ENCODE measurements around the gene DHRS3.
A peak's percentile ranks its signal among the peaks of the same experiment; 100 is the strongest.

The DHRS3 gene

GRCh38 chr1:12614402-12615158, 3.4 kb downstream of the DHRS3 start:
- no peak for DNase-seq (ENCODE audit: low read depth)
- Histone ChIP-seq H3K4me1 (ENCODE audit: control insufficient read depth, insufficient read depth, low read length) (peaks cover 38% of the 10 kb centered on the region), H3K9me3 (ENCODE audit: control insufficient read depth, low read length) (no peaks in the 10 kb centered on the region), H3K36me3 (ENCODE audit: control insufficient read depth, insufficient read depth, low read length, severe bottlenecking) (peaks cover 29% of the 10 kb centered on the region), H3K4me3 (ENCODE audit: low read length) (peak overlapping the region; percentile 93), H3K27me3 (replicated peaks; ENCODE audit: control insufficient read depth, insufficient read depth, low read length) (no peaks in the 10 kb centered on the region), H3K9ac (ENCODE audit: low read length) (peak overlapping the region; percentile 97)

GRCh38 chr1:12613180-12613579, 4.8 kb downstream of the DHRS3 start:
- no peak for DNase-seq (ENCODE audit: low read depth)
- no peaks in the 10 kb centered on the region for H3K9me3 ChIP-seq (ENCODE audit: control insufficient read depth, low read length)
- peaks cover 29% of the 10 kb centered on the region for H3K36me3 ChIP-seq (ENCODE audit: control insufficient read depth, insufficient read depth, low read length, severe bottlenecking)
- no peak overlapping the region for H3K9ac ChIP-seq (ENCODE audit: low read length)
- no peak overlapping the region for H3K4me3 ChIP-seq (ENCODE audit: low read length)
- peaks cover 27% of the 10 kb centered on the region for H3K4me1 ChIP-seq (ENCODE audit: control insufficient read depth, insufficient read depth, low read length)
- H3K27me3 ChIP-seq (replicated peaks; ENCODE audit: control insufficient read depth, insufficient read depth, low read length) = no peaks in the 10 kb centered on the region

- DNase-seq (ENCODE audit: low read depth) = no peak
- no peak overlapping the region for H3K4me3 ChIP-seq (ENCODE audit: low read length)
- no peak overlapping the region for H3K9ac ChIP-seq (ENCODE audit: low read length)
- H3K36me3 ChIP-seq (ENCODE audit: control insufficient read depth, insufficient read depth, low read length, severe bottlenecking) = peaks cover 34% of the 10 kb centered on the region
- H3K9me3 ChIP-seq (ENCODE audit: control insufficient read depth, low read length) = no peaks in the 10 kb centered on the region
- H3K4me1 ChIP-seq (ENCODE audit: control insufficient read depth, insufficient read depth, low read length) = peaks cover 27% of the 10 kb centered on the region
- H3K27me3 ChIP-seq (replicated peaks; ENCODE audit: control insufficient read depth, insufficient read depth, low read length) = no peaks in the 10 kb centered on the region
These were observed 7.1 kb downstream of the DHRS3 start for GRCh38 chr1:12610941-12611340.

GRCh38 chr1:12610305-12610935, 7.6 kb downstream of the DHRS3 start:
- no peak overlapping the region for H3K4me3 ChIP-seq (ENCODE audit: low read length)

GRCh38 chr1:12609469-12610003, 8.5 kb downstream of the DHRS3 start:
- Histone ChIP-seq H3K9ac (ENCODE audit: low read length) (no peak overlapping the region), H3K4me3 (ENCODE audit: low read length) (no peak overlapping the region), H3K9me3 (ENCODE audit: control insufficient read depth, low read length) (no peaks in the 10 kb centered on the region), H3K27me3 (replicated peaks; ENCODE audit: control insufficient read depth, insufficient read depth, low read length) (no peaks in the 10 kb centered on the region), H3K36me3 (ENCODE audit: control insufficient read depth, insufficient read depth, low read length, severe bottlenecking) (peaks cover 41% of the 10 kb centered on the region), H3K4me1 (ENCODE audit: control insufficient read depth, insufficient read depth, low read length) (peaks cover 16% of the 10 kb centered on the region)
- DNase-seq (ENCODE audit: low read depth) = no peak

More at GRCh38 chr1:12610305-12610935, 7.6 kb downstream of the DHRS3 start:
- Histone ChIP-seq H3K9ac (ENCODE audit: low read length) (no peak overlapping the region), H3K36me3 (ENCODE audit: control insufficient read depth, insufficient read depth, low read length, severe bottlenecking) (peaks cover 36% of the 10 kb centered on the region), H3K4me1 (ENCODE audit: control insufficient read depth, insufficient read depth, low read length) (peaks cover 24% of the 10 kb centered on the region), H3K9me3 (ENCODE audit: control insufficient read depth, low read length) (no peaks in the 10 kb centered on the region), H3K27me3 (replicated peaks; ENCODE audit: control insufficient read depth, insufficient read depth, low read length) (no peaks in the 10 kb centered on the region)
- DNase-seq (ENCODE audit: low read depth) = peak; percentile 59

GRCh38 chr1:12608311-12608957, 9.6 kb downstream of the DHRS3 start:
- peaks cover 22% of the 10 kb centered on the region for H3K4me1 ChIP-seq (ENCODE audit: control insufficient read depth, insufficient read depth, low read length)
- no peak overlapping the region for H3K9ac ChIP-seq (ENCODE audit: low read length)
- no peak overlapping the region for H3K4me3 ChIP-seq (ENCODE audit: low read length)
- peaks cover 49% of the 10 kb centered on the region for H3K36me3 ChIP-seq (ENCODE audit: control insufficient read depth, insufficient read depth, low read length, severe bottlenecking)
- no peaks in the 10 kb centered on the region for H3K9me3 ChIP-seq (ENCODE audit: control insufficient read depth, low read length)
- no peak for DNase-seq (ENCODE audit: low read depth)
- no peaks in the 10 kb centered on the region for H3K27me3 ChIP-seq (replicated peaks; ENCODE audit: control insufficient read depth, insufficient read depth, low read length)

GRCh38 chr1:12607263-12607662, 10.7 kb downstream of the DHRS3 start:
- no peaks in the 10 kb centered on the region for H3K9me3 ChIP-seq (ENCODE audit: control insufficient read depth, low read length)
- no peaks in the 10 kb centered on the region for H3K27me3 ChIP-seq (replicated peaks; ENCODE audit: control insufficient read depth, insufficient read depth, low read length)
- no peak for DNase-seq (ENCODE audit: low read depth)
- no peak overlapping the region for H3K9ac ChIP-seq (ENCODE audit: low read length)
- H3K4me3 ChIP-seq (ENCODE audit: low read length) = no peak overlapping the region
- H3K36me3 ChIP-seq (ENCODE audit: control insufficient read depth, insufficient read depth, low read length, severe bottlenecking) = peaks cover 45% of the 10 kb centered on the region
- peaks cover 31% of the 10 kb centered on the region for H3K4me1 ChIP-seq (ENCODE audit: control insufficient read depth, insufficient read depth, low read length)

GRCh38 chr1:12604986-12605385, 13.0 kb downstream of the DHRS3 start:
- H3K4me1 ChIP-seq (ENCODE audit: control insufficient read depth, insufficient read depth, low read length) = peaks cover 43% of the 10 kb centered on the region
- no peaks in the 10 kb centered on the region for H3K9me3 ChIP-seq (ENCODE audit: control insufficient read depth, low read length)
- no peak overlapping the region for H3K4me3 ChIP-seq (ENCODE audit: low read length)
- H3K27me3 ChIP-seq (replicated peaks; ENCODE audit: control insufficient read depth, insufficient read depth, low read length) = no peaks in the 10 kb centered on the region
- H3K9ac ChIP-seq (ENCODE audit: low read length) = no peak overlapping the region
- DNase-seq (ENCODE audit: low read depth) = no peak
- H3K36me3 ChIP-seq (ENCODE audit: control insufficient read depth, insufficient read depth, low read length, severe bottlenecking) = peaks cover 25% of the 10 kb centered on the region

GRCh38 chr1:12604114-12604874, 13.7 kb downstream of the DHRS3 start:
- no peaks in the 10 kb centered on the region for H3K27me3 ChIP-seq (replicated peaks; ENCODE audit: control insufficient read depth, insufficient read depth, low read length)
- peak; percentile 84 for DNase-seq (ENCODE audit: low read depth)

GRCh38 chr1:12603224-12603623, 14.8 kb downstream of the DHRS3 start:
- Histone ChIP-seq H3K9me3 (ENCODE audit: control insufficient read depth, low read length) (no peaks in the 10 kb centered on the region), H3K36me3 (ENCODE audit: control insufficient read depth, insufficient read depth, low read length, severe bottlenecking) (peaks cover 25% of the 10 kb centered on the region), H3K4me3 (ENCODE audit: low read length) (no peak overlapping the region), H3K9ac (ENCODE audit: low read length) (no peak overlapping the region), H3K27me3 (replicated peaks; ENCODE audit: control insufficient read depth, insufficient read depth, low read length) (no peaks in the 10 kb centered on the region), H3K4me1 (ENCODE audit: control insufficient read depth, insufficient read depth, low read length) (peaks cover 47% of the 10 kb centered on the region)
- DNase-seq (ENCODE audit: low read depth) = no peak

More at GRCh38 chr1:12604114-12604874, 13.7 kb downstream of the DHRS3 start:
- H3K9ac ChIP-seq (ENCODE audit: low read length) = no peak overlapping the region
- H3K9me3 ChIP-seq (ENCODE audit: control insufficient read depth, low read length) = no peaks in the 10 kb centered on the region
- peaks cover 25% of the 10 kb centered on the region for H3K36me3 ChIP-seq (ENCODE audit: control insufficient read depth, insufficient read depth, low read length, severe bottlenecking)
- H3K4me1 ChIP-seq (ENCODE audit: control insufficient read depth, insufficient read depth, low read length) = peaks cover 47% of the 10 kb centered on the region
- H3K4me3 ChIP-seq (ENCODE audit: low read length) = no peak overlapping the region

GRCh38 chr1:12602659-12603024, 15.4 kb downstream of the DHRS3 start:
- no peaks in the 10 kb centered on the region for H3K27me3 ChIP-seq (replicated peaks; ENCODE audit: control insufficient read depth, insufficient read depth, low read length)
- no peak for DNase-seq (ENCODE audit: low read depth)
- H3K36me3 ChIP-seq (ENCODE audit: control insufficient read depth, insufficient read depth, low read length, severe bottlenecking) = peaks cover 25% of the 10 kb centered on the region
- H3K4me1 ChIP-seq (ENCODE audit: control insufficient read depth, insufficient read depth, low read length) = peaks cover 50% of the 10 kb centered on the region
- no peak overlapping the region for H3K4me3 ChIP-seq (ENCODE audit: low read length)
- no peaks in the 10 kb centered on the region for H3K9me3 ChIP-seq (ENCODE audit: control insufficient read depth, low read length)
- H3K9ac ChIP-seq (ENCODE audit: low read length) = no peak overlapping the region
